Measurements from ENCODE around the gene PRCC.
"Not testable (repeated sequence)": the region's sequence is repeated elsewhere in the genome, so short reads cannot be mapped to it uniquely, and the experiment has no call there.

Gene PRCC

GRCh38 chr1:156744344-156744743 lies 23.0 kb upstream of the PRCC start:
- no peak for DNase-seq (ENCODE audit: low read depth)

- no peak for DNase-seq (ENCODE audit: low read depth)
These were observed 22.4 kb upstream of the PRCC start for GRCh38 chr1:156744786-156745419.

GRCh38 chr1:156745881-156746280 lies 21.5 kb upstream of the PRCC start:
- no peak for DNase-seq (ENCODE audit: low read depth)

GRCh38 chr1:156746406-156746727 lies 21.0 kb upstream of the PRCC start:
- DNase-seq (ENCODE audit: low read depth) = no peak

GRCh38 chr1:156746728-156747631 lies 20.4 kb upstream of the PRCC start:
- peak; percentile 98 for DNase-seq (ENCODE audit: low read depth)

- DNase-seq (ENCODE audit: low read depth) = no peak
These were observed 19.3 kb upstream of the PRCC start for GRCh38 chr1:156747742-156748669.

- DNase-seq (ENCODE audit: low read depth) = peak; percentile 62
These were observed 18.5 kb upstream of the PRCC start for GRCh38 chr1:156748670-156749418.

DNA sequence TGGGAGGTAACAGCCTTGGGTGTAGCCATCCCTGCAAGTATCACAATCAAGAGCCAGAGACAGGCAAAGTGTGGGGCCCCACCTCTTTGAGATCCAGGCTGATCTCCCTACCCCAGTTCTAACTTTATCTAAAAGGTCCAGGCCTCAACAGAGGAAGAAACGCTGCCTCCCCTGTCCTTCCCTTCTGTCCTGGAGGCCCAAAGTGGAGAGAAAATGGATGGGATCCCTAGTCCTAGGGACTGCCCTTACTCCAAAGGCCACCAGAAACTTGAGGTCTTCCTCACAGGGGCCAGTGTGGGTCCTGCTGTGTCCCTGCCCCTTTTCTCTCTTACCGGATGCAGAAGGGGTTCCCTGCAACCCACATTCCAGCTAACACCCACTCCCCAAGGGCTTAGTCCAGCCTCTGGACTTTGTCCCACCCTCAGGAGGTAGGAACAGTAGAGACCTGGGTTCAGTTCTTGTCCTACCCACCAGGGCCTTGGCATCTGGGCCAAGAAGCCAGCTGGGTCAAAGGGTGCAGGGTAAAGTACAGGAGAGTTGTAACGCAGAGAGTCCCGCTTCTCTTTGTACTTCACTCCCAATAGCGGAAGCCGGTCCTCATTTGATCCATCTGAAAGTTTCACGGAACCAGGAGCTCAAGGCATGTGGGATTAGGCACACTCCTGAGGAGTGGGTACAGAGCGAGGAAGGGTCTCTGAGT lies 17.8 kb upstream of the PRCC start:
- DNase-seq (ENCODE audit: low read depth) = no peak

DNA sequence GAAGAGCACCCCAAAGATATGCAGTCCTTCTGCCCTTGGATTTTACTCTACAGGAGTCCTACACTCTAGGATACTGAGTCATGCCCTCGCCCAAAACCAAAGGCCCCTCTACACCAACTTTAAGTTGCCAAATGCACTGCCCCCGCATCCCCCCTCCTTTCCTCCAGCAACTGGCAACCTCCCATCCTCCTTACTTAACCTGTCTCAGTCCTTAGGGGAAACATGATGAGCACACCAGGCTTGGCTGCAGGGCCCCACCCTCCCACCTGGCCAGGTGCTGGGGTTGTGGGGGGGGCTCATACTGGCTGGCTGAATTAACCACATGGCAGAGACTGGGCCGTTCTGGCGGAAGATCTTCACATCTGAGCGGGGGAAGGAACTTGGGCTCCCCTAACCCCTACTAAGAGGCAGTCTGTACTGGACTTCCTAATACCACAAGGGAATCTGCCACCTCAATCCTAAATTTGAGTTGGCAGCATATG lies 17.1 kb upstream of the PRCC start:
- peak; percentile 39 for DNase-seq (ENCODE audit: low read depth)

DNA sequence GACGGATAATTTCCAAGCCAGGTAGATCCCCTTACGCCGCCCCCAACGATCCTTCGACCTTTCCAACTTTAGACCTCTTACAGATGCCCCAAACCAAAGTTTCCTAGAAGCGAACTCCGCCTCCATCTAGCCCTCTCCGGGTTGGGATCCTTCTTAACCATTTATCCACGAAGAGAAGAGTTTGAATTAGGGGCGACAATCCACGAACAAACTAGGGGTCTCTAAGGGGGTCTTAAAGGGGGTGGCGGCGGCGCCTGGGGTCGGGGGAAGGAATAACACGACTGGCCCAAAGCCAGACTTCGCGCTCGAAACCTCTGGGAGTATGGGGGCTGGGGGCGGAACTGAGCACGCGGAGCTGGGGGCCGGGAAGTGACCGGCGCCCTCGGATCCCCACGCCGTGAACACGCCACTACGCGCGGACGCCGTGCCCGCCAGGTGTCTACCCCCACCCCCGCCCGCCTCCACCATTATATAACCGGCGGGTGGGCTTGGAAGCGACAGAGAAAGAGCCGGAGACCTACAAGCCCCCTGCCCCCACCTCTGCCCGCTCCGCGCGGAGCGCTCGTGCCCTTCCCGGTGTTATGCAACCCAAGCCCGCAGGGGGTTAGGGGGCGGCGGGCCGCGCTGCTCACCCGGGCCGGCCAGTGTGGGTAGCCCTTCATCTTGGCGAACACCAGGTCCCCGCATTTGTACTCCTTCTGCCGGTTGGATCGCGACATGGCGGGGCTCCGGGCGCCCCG lies 16.5 kb upstream of the PRCC start:
- DNase-seq (ENCODE audit: low read depth) = peak; percentile 45

GRCh38 chr1:156751451-156751756 lies 15.9 kb upstream of the PRCC start, which contains the start of gene HDGF:
Gene HDGF, minus strand, starts transcription at chr1:156751675. Its CDS starts 246 bp downstream, at chr1:156751429.
- no peak for DNase-seq (ENCODE audit: low read depth)

DNA sequence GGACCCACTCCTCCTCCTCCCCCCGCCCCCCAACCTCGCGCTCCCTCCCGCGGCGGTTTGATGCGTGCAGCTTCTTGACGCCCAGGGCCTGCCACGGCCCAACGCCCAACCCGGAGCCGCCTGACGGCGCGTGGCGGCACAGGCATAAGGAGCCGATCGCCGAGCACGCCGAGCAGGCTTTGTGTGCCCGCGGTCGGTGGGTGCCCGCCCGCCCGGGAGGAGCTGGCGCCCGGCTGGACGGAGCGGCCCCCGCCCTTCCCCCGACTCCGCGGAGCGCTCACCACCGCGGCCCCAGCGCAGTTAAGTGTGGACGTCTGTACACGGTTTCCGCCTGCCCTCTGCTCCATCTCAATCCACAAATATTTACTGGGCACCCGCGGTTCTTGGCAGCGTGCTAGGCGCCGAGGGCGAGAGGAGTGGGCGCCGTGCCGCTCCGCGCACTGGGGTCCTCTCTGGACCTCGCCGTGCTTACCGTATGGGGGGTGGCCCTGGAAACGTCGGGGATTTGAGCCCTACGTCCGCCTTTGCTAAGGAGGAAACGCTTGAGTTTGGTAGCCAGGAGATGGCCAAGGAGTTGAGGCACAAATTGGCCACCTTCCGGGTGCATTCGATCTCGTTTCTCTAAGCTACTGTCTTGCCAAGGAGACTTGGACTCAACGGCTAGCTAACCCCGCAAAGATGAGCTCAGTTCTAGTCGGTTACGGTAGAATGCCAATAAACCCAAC lies 15.4 kb upstream of the PRCC start:
- peak; percentile 98 for DNase-seq (ENCODE audit: low read depth)

DNA sequence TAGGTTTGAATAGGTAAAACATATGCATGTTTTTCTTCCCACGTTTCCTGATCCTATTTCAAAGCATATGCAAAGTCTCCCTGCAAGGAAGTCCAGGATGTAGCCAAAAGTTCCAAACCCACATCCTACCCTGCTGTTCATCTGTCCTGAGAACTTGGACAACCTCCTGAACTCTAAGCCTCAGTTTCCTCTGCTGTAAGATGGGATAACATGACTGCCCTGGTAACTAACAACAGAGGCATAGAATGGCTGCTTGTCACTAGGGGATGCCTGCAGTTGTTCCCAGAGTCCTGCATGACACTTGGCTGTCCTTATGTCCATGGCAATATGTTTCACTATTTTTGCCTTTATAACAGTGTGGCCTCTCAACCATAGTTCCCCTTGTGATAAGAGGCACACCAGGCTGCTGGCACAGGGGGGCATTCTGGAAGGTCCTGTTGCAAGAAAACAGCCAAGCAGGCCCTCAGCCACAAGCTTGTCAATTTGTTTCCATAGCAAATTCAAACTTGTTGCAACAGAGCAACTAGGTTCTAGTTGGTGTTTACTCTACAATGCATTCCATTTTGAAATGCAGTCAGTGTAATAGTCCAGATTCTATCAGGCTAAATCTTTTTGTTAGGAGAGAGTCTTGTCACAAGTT lies 14.4 kb upstream of the PRCC start:
- peak; percentile 87 for DNase-seq (ENCODE audit: low read depth)

DNA sequence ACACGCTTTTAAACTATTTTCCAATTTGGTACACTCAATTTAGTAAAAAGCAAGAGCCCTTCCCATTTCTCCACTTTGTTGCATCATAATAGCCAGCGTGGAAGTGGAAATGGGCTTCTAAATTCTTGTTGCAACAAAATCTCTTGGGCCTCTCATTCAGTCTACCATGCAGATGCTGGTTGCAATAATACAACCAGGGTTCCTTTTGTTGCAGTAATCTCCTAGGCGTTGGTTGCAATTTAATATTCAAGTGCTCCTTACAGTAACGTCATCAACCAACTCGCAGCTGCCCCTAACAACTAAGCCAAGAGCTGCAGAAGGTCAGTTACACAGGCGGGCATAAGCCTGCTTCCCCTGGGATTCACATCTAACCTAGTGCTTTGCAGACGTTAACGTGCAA lies 13.1 kb upstream of the PRCC start:
- DNase-seq (ENCODE audit: low read depth) = no peak

- no peak for DNase-seq (ENCODE audit: low read depth)
These were observed 11.8 kb upstream of the PRCC start for GRCh38 chr1:156755527-156755950.

DNA sequence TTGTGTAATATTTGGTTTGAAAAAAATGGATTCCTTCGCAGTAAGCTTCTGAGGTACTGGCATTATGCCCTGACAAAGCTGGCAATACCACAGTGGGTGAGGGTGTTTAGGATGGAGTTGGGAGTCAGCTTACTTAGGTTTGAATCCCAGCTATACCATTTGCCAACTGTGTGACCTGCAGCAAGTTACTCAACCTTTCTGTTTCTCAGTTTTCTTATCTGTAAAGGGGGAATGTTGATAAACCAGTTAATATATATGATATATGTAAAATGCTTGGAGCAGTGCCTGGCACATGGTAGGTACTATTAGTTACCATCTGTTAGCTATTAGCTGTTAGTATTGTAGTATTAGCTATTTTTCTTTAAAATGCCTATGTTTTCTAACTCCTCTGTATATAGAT lies 11.0 kb upstream of the PRCC start:
- DNase-seq (ENCODE audit: low read depth) = no peak

GRCh38 chr1:156757572-156758253 lies 9.6 kb upstream of the PRCC start:
- not testable (repeated sequence) for DNase-seq (ENCODE audit: low read depth)

- DNase-seq (ENCODE audit: low read depth) = no peak
These were observed 7.1 kb upstream of the PRCC start for GRCh38 chr1:156760092-156760795.
